ENCODE measurements around the gene ARL5A. TPM values are rescaled to one million over a fixed set of nuclear protein-coding genes. Genes with fewer than 3 reads are reported as not detected.
A peak's percentile ranks its signal among the peaks of the same experiment; 100 is the strongest.

ARL5A gene
- total and polyA plus RNA-seq, 11 donors, result 12.9 to 59.1 (median 54.4) TPM

GRCh38 chr2:151828890-151829324 lies 686 bp upstream of the ARL5A start:
- Histone ChIP-seq H3K36me3 (no peaks in the 10 kb centered on the region), H3K9me3 (no peaks in the 10 kb centered on the region), H3K27ac (peak overlapping the region; percentile 75 to 94 (median 92)), H3K4me1 (peaks cover 0 to 47% (median 35%) of the 10 kb centered on the region in 12 donors), H3K4me3 (peak overlapping the region in 10 of 12 donors; percentile 74 to 94 (median 88)), H3K27me3 (no peaks in the 10 kb centered on the region)
- no peak for TF ChIP-seq POLR2A (IDR thresholded peaks at IDR 0.05)
- TF ChIP-seq CTCF (IDR thresholded peaks at IDR 0.05), result no peak
- DNase-seq (no peak), ATAC-seq (no peak)
- intact Hi-C loops (cut with DNase I), result loop anchor here in 3 of 10 donors (5.0 to 10.0 kb wide), 4 partner anchors 98 to 196 kb away; no protein-coding TSS in a partner anchor
- WGBS, 4 donors, result 88 to 90% (median 90%) methylated on average over 5 of the region's 5 CpGs

DNA sequence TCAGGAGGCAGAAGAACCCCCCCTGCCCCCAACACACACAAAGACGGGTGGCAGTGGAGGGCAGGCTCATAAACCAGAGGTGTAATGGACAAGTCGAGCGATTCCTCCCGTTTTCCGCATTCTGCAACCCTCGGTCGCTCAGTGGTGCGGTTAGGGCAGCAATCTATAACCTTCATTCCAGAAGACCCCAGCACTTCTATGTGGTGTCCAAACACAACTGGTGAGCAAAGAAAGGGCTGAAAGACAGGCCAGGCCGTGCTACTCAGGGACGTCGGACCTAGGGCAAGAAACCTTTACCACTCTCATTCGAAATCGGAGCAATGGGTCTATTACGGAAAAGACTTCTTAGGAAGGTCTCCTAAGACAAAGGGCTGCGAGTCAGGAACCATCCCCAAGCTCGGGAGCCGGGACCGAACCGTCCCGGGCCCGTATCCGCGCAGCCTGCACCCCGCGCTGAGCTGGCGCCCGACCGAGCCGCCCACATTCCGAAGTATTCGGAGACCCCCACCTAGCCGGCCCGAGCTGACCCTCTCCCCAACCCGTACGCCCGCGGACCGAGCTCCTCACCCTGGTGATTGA lies 568 bp downstream of the ARL5A start:
- peaks cover 0 to 58% (median 47%) of the 10 kb centered on the region in 12 donors for H3K4me1 ChIP-seq

DNA sequence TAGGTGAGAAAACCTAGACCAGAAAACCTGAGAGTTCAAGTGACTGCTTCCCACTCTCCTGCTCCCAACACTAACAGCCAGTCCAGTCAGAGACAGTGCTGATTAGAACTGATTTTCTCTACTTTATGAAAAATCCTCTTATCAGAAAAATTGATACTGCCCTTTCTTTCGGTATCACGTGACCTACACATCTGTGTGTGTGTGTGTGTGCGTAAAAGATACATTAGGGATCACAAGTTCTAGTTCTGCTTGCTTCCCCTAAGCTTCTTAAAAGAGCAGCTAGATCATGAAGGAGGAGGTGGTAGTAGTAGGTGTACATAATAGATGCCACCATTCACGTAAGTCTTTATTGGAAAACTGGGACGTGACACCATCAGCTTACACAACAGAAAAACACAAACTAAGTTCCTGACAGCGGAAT lies 1.5 kb downstream of the ARL5A start:
- no peak for ATAC-seq
- Histone ChIP-seq H3K4me1 (peaks cover 0 to 61% (median 51%) of the 10 kb centered on the region in 12 donors), H3K9me3 (no peaks in the 10 kb centered on the region), H3K4me3 (peak overlapping the region in 11 of 12 donors; percentile 74 to 96 (median 89)), H3K27ac (peak overlapping the region in 11 of 12 donors; percentile 85 to 95 (median 92)), H3K27me3 (no peaks in the 10 kb centered on the region), H3K36me3 (no peaks in the 10 kb centered on the region)
- 19 to 31% (median 28%) methylated on average over 6 of the region's 6 CpGs for WGBS, 4 donors
- no peak for DNase-seq
- intact Hi-C loops (cut with DNase I), result loop anchor here in 3 of 10 donors (5.0 to 10.0 kb wide), 4 partner anchors 101 to 198 kb away; no protein-coding TSS in a partner anchor
- TF ChIP-seq CTCF (IDR thresholded peaks at IDR 0.05), result no peak
- no peak for TF ChIP-seq POLR2A (IDR thresholded peaks at IDR 0.05)

More for the DNA sequence above, 568 bp downstream of the ARL5A start:
- ATAC-seq (peak in 2 of 4 donors; percentile 24 to 41), DNase-seq (peak in 2 of 5 donors; percentile 28 to 55)
- TF ChIP-seq POLR2A (IDR thresholded peaks at IDR 0.05) (no peak), CTCF (IDR thresholded peaks at IDR 0.05) (no peak)
- H3K4me3 ChIP-seq, result peak overlapping the region; percentile 74 to 96 (median 88)
- intact Hi-C loops (cut with DNase I), result loop anchor here in 3 of 10 donors (5.0 to 10.0 kb wide), 4 partner anchors 100 to 197 kb away; no protein-coding TSS in a partner anchor
- H3K27ac ChIP-seq, result peak overlapping the region; percentile 75 to 95 (median 92)
- no peaks in the 10 kb centered on the region for H3K27me3 ChIP-seq
- H3K9me3 ChIP-seq, result no peaks in the 10 kb centered on the region
- H3K36me3 ChIP-seq, result no peaks in the 10 kb centered on the region
- 0 to 1% (median 1%) methylated on average over 11 to 38 of the region's 38 CpGs for WGBS, 4 donors

- Histone ChIP-seq H3K36me3 (no peaks in the 10 kb centered on the region), H3K4me3 (no peak overlapping the region), H3K27me3 (no peaks in the 10 kb centered on the region), H3K9me3 (no peaks in the 10 kb centered on the region), H3K27ac (peak overlapping the region in 2 of 12 donors; percentile 0 to 55), H3K4me1 (peaks cover 0 to 70% (median 58%) of the 10 kb centered on the region in 12 donors)
- DNase-seq, result no peak
- intact Hi-C loops (cut with DNase I), result loop anchor here in 3 of 10 donors (5.0 to 10.0 kb wide), 4 partner anchors 102 to 200 kb away; no protein-coding TSS in a partner anchor
- WGBS, 4 donors, result 58 to 61% (median 59%) methylated on average over 2 of the region's 2 CpGs
- ATAC-seq, result no peak
- TF ChIP-seq POLR2A (IDR thresholded peaks at IDR 0.05) (no peak), CTCF (IDR thresholded peaks at IDR 0.05) (no peak)
Observed at GRCh38 chr2:151824886-151825285, 3.3 kb downstream of the ARL5A start.

Measured in heart left ventricle (tissue), 16 donors.